Measurements from ENCODE around the gene SYNPO.

SYNPO gene

DNA sequence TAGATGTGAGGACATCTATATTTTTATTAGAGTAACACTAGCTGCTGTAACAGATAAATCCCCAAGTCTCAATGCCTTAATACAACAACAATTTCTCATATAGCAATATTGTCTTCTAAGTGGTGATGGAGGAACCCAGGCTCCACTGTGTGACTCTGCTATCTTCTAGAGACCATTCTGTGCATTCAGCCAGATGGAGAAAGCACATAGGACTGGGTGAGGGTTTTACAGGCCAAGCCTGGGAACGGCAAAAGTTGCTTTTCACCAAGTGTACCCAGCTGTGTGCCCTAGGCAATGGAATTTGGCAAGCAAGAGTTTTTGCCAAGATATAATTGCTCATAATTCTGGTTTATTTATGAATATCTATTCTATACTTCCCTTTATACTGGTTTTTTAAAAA is 48.7 kb downstream of the SYNPO start:
- DNase-seq (ENCODE audit: low read depth): no peak

DNA sequence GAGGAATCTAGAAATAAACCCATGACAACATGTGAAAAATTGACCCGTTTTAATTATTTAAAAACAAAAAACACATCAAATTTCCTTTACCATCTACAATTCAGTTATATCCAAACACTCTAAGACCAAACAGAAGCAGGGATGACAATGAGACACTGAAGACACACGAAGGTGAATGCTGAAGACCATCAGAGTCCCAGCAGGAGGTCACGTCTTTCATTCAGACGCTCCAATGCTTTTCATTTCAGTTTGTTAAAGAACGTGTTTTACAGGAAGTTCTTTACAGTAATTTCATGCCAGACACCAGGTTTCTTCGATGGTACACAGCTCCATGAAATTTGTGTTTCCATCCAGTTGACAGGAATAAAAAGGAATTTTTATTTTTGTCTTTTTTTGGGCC is 50.3 kb downstream of the SYNPO start:
- no peak for DNase-seq (ENCODE audit: low read depth)

DNA sequence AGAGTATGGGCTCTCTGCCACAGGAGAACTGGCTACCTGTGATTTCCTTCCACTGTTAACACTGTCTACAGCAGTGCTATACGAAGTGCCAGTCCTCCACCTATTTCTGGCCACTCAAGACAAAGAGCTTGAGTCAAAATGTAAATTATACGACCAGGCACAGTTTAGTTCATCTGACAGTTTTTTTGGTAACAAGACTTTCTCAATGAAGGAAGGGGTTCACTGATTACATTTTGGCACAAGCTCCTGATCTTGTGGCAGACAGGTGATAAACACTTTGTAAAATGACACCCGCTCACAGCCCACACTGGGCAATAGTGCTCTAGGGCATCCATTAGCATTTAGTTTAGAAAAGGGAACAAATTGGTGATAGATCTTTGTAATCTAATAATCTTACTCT is 51.8 kb downstream of the SYNPO start:
- no peak for DNase-seq (ENCODE audit: low read depth)

DNA sequence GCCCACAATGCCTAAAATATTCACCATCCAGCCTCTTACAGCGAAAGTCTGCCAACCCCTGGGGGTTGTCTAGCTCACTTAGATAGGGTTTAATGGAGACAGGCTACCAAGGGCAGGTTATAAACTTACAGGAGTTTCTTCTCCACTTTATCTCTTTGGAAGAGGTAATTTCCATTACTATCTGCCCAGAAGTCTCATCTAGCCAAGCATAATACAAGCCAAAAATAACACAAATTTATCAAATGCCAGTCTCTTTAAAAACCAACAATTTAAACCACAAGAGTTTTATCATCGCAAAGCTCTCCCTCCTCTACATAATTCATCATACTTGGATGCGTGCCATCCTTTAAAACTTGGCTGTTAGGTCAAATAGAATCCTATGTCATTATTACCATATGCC is 54.2 kb downstream of the SYNPO start:
- DNase-seq (ENCODE audit: low read depth): no peak

DNA sequence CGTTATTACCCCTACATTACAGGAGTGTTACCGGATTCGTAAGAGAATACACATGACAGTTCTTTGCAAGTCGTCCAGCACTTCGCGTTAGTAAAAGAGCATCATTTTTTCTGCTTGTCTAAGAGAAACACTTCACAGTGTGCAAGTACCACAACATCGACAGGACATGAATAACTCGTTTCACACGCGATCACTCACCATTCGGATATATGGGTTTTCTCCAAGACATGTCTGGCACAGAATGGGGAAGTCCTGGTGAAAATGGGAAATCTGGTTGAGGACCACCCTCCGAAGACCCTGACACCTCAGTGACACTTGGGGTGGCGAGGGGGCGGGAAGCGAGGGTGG is 59.8 kb downstream of the SYNPO start:
- no peak for DNase-seq (ENCODE audit: low read depth)

DNA sequence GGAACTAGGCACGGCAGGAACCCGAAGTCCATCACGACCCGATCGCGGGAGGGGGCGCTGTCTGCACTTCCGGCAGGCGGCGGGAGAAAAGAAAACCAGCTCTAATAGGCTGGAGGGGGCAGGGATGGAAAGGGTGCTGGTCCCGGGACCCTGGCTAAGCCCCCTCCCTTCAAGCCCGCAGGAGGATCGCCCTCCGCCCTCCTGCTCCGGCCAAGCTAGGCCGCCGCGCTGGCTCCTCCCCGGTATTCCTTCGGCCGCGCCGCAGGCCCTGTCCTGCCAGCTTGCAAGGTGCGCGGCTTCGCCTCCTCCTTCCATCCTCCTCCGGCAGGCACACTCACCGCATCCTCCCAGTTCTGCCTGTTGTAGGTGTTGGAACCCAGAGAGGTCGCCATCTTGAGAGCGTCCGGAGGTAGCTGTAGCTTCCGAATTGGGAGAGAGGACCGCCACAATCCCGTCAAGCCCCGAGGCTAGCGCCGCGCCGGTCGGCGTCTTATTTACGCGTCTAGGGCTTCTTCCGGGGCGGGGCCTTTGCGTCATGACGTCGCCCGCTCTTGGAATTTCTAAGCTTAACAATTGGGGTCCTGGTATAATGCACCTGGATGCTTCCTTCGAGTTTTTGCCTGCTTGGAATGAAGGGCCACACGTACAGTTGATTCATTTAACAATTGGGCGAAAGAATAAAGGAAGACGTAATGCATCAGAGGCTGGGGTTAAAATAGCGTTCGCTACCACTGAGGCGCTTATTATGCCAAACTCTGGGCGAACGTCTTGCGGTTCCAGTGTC is 60.3 kb downstream of the SYNPO start, which contains the start of gene RBM22:
Gene RBM22 (minus strand): TSS at position 469 of the 784 bp plus-strand sequence. CDS start 77 bp downstream, at position 392.
- peak; percentile 82 for DNase-seq (ENCODE audit: low read depth)

DNA sequence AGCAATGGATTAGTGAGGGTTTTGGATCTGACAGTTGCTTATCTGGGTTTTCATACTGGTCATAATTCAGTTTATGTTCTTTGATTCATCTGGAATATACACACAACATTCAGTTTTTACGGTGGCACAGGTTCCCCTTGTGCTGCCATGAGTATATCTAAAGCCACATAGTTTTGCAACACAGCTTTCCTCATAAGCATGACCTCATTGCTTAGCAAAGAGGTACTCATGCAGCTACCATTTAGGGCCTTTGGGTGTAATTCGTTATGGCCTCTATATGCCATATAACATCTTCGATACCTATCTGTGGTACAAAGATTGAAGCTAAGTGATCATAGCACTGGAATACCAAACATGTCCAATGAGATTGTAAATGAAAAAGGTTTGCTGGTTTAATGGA is 63.3 kb downstream of the SYNPO start:
- no peak for DNase-seq (ENCODE audit: low read depth)

DNA sequence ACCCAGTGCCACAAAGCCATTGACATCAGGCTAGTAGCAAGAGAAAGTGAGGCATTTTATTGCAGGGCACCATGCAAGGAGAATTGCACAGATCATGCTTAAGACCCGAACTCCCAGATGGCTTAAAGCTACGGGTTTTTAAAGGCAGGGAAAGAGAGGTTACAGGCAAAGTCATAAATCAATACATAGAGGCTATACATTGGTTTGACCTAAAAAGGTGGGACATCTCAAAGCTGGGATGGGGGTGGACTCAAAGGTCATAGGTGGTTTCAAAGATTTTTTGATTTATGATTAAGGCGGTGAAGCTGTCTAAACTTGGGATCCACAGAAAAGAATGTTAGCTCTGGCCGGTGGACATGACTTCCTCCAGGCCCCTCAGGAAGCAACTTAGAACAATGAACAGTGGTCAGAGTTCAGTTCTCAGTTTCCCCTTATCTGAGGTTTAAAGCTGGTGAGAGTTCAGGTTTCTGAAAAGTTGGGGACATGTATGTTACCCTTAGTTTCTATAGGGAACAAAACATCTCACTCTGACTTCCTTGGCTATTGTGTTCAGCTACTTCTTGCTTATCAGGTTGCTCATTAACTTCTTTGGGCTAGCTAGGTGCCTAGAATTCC is 66.4 kb downstream of the SYNPO start:
- no peak for DNase-seq (ENCODE audit: low read depth)
